ENCODE measurements around the gene RTN1. TPM values are rescaled to one million over a fixed set of nuclear protein-coding genes. Genes with fewer than 3 reads are reported as not detected.

The RTN1 gene, protein sequence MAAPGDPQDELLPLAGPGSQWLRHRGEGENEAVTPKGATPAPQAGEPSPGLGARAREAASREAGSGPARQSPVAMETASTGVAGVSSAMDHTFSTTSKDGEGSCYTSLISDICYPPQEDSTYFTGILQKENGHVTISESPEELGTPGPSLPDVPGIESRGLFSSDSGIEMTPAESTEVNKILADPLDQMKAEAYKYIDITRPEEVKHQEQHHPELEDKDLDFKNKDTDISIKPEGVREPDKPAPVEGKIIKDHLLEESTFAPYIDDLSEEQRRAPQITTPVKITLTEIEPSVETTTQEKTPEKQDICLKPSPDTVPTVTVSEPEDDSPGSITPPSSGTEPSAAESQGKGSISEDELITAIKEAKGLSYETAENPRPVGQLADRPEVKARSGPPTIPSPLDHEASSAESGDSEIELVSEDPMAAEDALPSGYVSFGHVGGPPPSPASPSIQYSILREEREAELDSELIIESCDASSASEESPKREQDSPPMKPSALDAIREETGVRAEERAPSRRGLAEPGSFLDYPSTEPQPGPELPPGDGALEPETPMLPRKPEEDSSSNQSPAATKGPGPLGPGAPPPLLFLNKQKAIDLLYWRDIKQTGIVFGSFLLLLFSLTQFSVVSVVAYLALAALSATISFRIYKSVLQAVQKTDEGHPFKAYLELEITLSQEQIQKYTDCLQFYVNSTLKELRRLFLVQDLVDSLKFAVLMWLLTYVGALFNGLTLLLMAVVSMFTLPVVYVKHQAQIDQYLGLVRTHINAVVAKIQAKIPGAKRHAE
- total RNA-seq (2021) (1.1 to 2.8 TPM (median 1.5 TPM) in 3 replicates), Bru-seq, nascent RNA (percentile 27 among the genes with signal in this experiment)
- long read RNA-seq, experiment 1, partial matches to known transcripts = 0 of 7 reads
- long read RNA-seq, experiment 1, other reads (novel, unspliced or antisense) = 2 of 7 reads
- long read RNA-seq, experiment 2, partial matches to known transcripts = 1 of 6 reads
- long read RNA-seq, experiment 2, other reads (novel, unspliced or antisense) = 0 of 6 reads
- long read RNA-seq, experiment 3, partial matches to known transcripts = 0 of 2 reads
- long read RNA-seq, experiment 3, other reads (novel, unspliced or antisense) = 0 of 2 reads

DNA sequence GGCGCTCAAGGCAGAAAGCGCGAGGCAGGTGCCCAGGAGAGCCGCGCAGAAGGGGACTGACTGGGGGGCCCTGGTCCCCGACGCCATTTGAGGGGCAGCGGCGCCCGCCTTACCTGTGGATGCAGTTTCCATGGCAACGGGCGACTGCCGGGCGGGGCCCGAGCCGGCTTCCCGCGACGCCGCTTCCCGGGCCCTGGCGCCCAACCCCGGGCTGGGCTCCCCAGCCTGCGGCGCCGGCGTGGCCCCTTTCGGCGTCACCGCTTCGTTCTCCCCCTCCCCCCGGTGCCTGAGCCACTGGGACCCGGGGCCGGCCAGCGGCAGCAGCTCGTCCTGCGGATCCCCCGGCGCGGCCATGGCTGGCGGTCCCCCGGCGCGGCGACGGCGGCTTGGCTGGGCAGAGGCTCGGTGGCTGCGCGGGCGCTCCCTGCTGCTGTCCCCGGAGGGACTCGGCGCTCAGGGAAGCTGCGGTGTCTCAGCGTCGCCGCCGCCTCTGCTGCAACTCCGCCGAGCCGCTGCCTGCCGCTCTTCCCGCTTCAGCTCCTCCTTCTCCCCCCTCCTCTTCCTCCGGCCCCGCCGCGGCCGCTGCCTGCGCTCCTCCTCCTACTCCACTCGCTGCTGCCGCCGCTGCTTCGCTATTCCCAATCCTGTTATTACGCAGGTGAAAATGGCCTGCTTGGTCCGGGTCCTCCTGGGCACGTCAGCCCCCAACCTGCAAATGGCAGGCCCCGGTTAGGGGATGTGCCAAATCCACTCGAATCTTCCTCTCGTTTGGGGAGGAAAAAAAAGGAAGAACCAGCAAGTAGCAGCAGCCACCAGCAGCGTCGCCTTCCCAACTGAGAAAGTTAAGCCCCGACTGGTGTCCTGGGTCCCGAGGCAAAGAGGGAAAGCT is at the start of gene RTN1:
TSS of gene RTN1 (minus strand) at position 500 of the 889 bp plus-strand sequence. CDS start at position 354, 146 bp downstream.
- Mint-ChIP-seq H3K4me1 (peaks cover 11% of the 10 kb centered on the region), H3K27me3 (ENCODE audit: low read depth) (peaks cover 74% of the 10 kb centered on the region), H3K27ac (no peak within 1 kb of the TSS), H3K4me3 (peak within 1 kb of the TSS; percentile 90), H3K9me3 (no peaks in the 10 kb centered on the region), H3K36me3 (no peaks in the 10 kb centered on the region)
- ATAC-seq (peak; percentile 86), DNase-seq (ENCODE audit: low spot score) (peak; percentile 71)
- ChIA-PET CTCF (interaction anchor here (0.9 to 3.0 kb wide), 7 partner anchors 9 to 363 kb away, joined by 3 to 17 read pairs (median 6); partner anchors contain the start of gene LRRC9), POLR2A (interaction anchor here (0.6 kb wide), 1 partner anchor 289 kb away, joined by 7 read pairs; no protein-coding TSS in a partner anchor)
- no peak for TF ChIP-seq GABPB1 (CRISPR knock-in tag; IDR thresholded peaks at IDR 0.05)
- TF ChIP-seq, protein P1, sequence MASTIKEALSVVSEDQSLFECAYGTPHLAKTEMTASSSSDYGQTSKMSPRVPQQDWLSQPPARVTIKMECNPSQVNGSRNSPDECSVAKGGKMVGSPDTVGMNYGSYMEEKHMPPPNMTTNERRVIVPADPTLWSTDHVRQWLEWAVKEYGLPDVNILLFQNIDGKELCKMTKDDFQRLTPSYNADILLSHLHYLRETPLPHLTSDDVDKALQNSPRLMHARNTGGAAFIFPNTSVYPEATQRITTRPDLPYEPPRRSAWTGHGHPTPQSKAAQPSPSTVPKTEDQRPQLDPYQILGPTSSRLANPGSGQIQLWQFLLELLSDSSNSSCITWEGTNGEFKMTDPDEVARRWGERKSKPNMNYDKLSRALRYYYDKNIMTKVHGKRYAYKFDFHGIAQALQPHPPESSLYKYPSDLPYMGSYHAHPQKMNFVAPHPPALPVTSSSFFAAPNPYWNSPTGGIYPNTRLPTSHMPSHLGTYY (CRISPR knock-in tag; IDR thresholded peaks at IDR 0.05) = no peak
- TF ChIP-seq ETV6 (CRISPR knock-in tag; IDR thresholded peaks at IDR 0.05) = no peak
- TF ChIP-seq, protein P2, sequence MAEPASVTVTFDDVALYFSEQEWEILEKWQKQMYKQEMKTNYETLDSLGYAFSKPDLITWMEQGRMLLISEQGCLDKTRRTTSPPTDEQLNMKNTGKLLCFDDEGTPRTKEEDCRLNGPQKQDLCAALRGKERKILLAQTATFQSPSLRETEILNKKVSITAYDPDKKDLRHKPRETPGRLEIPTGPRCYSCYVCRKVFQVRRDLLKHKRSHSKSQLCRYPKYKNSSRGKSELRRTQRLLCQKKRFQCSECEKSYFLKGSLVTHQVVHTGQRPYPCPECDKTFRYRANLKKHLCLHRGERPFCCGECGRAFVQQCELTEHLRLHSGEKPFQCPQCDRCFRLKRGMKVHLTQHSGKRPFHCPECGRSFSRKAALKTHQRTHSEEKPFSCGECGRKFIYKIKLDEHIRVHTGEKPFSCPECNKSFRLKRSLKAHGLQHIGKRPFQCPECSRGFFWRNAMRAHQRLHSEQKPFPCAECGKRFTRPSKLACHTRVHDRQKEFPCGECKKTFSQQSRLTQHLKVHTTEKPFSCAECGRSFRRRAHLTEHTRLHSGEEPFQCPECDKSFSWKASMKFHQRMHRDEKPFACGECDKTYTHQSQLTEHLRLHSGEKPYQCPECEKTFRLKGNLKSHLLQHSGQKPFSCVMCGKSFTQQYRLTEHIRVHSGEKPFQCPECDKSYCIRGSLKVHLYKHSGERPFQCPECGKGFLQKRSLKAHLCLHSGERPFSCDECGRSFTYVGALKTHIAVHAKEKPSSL (CRISPR knock-in tag; conservative IDR thresholded peaks at IDR 0.05) = no peak
- 0 out of 2 replicates have a peak, but pooled peaks have one; percentile 21 for TF ChIP-seq NFE2L1 (CRISPR knock-in tag; IDR thresholded peaks at IDR 0.05)
- TF ChIP-seq, protein P3, sequence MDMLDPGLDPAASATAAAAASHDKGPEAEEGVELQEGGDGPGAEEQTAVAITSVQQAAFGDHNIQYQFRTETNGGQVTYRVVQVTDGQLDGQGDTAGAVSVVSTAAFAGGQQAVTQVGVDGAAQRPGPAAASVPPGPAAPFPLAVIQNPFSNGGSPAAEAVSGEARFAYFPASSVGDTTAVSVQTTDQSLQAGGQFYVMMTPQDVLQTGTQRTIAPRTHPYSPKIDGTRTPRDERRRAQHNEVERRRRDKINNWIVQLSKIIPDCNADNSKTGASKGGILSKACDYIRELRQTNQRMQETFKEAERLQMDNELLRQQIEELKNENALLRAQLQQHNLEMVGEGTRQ (CRISPR knock-in tag; IDR thresholded peaks at IDR 0.05) = no peak
- TF ChIP-seq, protein P4, sequence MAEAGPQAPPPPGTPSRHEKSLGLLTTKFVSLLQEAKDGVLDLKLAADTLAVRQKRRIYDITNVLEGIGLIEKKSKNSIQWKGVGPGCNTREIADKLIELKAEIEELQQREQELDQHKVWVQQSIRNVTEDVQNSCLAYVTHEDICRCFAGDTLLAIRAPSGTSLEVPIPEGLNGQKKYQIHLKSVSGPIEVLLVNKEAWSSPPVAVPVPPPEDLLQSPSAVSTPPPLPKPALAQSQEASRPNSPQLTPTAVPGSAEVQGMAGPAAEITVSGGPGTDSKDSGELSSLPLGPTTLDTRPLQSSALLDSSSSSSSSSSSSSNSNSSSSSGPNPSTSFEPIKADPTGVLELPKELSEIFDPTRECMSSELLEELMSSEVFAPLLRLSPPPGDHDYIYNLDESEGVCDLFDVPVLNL (CRISPR knock-in tag; IDR thresholded peaks at IDR 0.05; ENCODE audit: borderline replicate concordance, low read depth) = no peak
- TF ChIP-seq SP1 (CRISPR knock-in tag; conservative IDR thresholded peaks at IDR 0.05) = 0 out of 2 replicates have a peak, but pooled peaks have one; percentile 34
- TF ChIP-seq KAT7 (CRISPR knock-in tag; IDR thresholded peaks at IDR 0.05; ENCODE audit: borderline replicate concordance) = no peak
- no peak for TF ChIP-seq EMX1 (CRISPR knock-in tag; IDR thresholded peaks at IDR 0.05)
- TF ChIP-seq, protein P5, sequence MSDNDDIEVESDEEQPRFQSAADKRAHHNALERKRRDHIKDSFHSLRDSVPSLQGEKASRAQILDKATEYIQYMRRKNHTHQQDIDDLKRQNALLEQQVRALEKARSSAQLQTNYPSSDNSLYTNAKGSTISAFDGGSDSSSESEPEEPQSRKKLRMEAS (CRISPR knock-in tag; IDR thresholded peaks at IDR 0.05) = no peak; the same call in 1 of the 2 replicates
- TF ChIP-seq, protein P6, sequence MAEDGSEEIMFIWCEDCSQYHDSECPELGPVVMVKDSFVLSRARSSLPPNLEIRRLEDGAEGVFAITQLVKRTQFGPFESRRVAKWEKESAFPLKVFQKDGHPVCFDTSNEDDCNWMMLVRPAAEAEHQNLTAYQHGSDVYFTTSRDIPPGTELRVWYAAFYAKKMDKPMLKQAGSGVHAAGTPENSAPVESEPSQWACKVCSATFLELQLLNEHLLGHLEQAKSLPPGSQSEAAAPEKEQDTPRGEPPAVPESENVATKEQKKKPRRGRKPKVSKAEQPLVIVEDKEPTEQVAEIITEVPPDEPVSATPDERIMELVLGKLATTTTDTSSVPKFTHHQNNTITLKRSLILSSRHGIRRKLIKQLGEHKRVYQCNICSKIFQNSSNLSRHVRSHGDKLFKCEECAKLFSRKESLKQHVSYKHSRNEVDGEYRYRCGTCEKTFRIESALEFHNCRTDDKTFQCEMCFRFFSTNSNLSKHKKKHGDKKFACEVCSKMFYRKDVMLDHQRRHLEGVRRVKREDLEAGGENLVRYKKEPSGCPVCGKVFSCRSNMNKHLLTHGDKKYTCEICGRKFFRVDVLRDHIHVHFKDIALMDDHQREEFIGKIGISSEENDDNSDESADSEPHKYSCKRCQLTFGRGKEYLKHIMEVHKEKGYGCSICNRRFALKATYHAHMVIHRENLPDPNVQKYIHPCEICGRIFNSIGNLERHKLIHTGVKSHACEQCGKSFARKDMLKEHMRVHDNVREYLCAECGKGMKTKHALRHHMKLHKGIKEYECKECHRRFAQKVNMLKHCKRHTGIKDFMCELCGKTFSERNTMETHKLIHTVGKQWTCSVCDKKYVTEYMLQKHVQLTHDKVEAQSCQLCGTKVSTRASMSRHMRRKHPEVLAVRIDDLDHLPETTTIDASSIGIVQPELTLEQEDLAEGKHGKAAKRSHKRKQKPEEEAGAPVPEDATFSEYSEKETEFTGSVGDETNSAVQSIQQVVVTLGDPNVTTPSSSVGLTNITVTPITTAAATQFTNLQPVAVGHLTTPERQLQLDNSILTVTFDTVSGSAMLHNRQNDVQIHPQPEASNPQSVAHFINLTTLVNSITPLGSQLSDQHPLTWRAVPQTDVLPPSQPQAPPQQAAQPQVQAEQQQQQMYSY (CRISPR knock-in tag; IDR thresholded peaks at IDR 0.05) = peak; percentile 57; the same call in 1 of the 2 replicates
- TF ChIP-seq, protein P7, sequence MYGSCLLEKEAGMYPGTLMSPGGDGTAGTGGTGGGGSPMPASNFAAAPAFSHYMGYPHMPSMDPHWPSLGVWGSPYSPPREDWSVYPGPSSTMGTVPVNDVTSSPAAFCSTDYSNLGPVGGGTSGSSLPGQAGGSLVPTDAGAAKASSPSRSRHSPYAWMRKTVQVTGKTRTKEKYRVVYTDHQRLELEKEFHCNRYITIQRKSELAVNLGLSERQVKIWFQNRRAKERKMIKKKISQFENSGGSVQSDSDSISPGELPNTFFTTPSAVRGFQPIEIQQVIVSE (CRISPR knock-in tag; IDR thresholded peaks at IDR 0.05; ENCODE audit: borderline replicate concordance) = no peak
- TF ChIP-seq, protein P8, sequence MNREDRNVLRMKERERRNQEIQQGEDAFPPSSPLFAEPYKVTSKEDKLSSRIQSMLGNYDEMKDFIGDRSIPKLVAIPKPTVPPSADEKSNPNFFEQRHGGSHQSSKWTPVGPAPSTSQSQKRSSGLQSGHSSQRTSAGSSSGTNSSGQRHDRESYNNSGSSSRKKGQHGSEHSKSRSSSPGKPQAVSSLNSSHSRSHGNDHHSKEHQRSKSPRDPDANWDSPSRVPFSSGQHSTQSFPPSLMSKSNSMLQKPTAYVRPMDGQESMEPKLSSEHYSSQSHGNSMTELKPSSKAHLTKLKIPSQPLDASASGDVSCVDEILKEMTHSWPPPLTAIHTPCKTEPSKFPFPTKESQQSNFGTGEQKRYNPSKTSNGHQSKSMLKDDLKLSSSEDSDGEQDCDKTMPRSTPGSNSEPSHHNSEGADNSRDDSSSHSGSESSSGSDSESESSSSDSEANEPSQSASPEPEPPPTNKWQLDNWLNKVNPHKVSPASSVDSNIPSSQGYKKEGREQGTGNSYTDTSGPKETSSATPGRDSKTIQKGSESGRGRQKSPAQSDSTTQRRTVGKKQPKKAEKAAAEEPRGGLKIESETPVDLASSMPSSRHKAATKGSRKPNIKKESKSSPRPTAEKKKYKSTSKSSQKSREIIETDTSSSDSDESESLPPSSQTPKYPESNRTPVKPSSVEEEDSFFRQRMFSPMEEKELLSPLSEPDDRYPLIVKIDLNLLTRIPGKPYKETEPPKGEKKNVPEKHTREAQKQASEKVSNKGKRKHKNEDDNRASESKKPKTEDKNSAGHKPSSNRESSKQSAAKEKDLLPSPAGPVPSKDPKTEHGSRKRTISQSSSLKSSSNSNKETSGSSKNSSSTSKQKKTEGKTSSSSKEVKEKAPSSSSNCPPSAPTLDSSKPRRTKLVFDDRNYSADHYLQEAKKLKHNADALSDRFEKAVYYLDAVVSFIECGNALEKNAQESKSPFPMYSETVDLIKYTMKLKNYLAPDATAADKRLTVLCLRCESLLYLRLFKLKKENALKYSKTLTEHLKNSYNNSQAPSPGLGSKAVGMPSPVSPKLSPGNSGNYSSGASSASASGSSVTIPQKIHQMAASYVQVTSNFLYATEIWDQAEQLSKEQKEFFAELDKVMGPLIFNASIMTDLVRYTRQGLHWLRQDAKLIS (CRISPR knock-in tag; IDR thresholded peaks at IDR 0.05; ENCODE audit: borderline replicate concordance) = no peak
- TF ChIP-seq SMAD3 (CRISPR knock-in tag; IDR thresholded peaks at IDR 0.05; ENCODE audit: borderline replicate concordance) = no peak
- TF ChIP-seq SMAD4 (CRISPR knock-in tag; IDR thresholded peaks at IDR 0.05) = no peak
- TF ChIP-seq ZNF416 (CRISPR knock-in tag; IDR thresholded peaks at IDR 0.05) = no peak

Data from WTC11 (cell line).